Thoracic aorta (tissue), 2 donors: Measurements from ENCODE around the gene CHD2. TPM values are rescaled to one million over a fixed set of nuclear protein-coding genes. Genes with fewer than 3 reads are reported as not detected.

Experiments
- ATAC-seq: fragments of 150-250 bp; one replicate; pipeline ENCODE4 v1.8.0; 2017; ENCODE audit warnings: low read depth; ENCODE audit not compliant: insufficient number of reproducible peaks, low FRiP score
- DNase-seq: peaks from one replicate; pipeline ENCODE4 v3.0.0-alpha.2; 2020; ENCODE audit warnings: low spot score
- H3K27ac ChIP-seq, 2 donors: fragments of 200-600 bp; sonication (generic); 1 replicate in 1 of 2; 2 replicates in 1 of 2; pipeline ENCODE4 v1.5.1; 2016; ENCODE audit warnings: mild to moderate bottlenecking in 2 of 2, moderate library complexity in 2 of 2
- H3K27me3 ChIP-seq: fragments of 200-600 bp; sonication (generic); replicated peaks from 2 replicates; pipeline ENCODE4 v1.6.0; 2016; ENCODE audit warnings: mild to moderate bottlenecking; ENCODE audit not compliant: insufficient read depth
- H3K36me3 ChIP-seq: fragments of 200-600 bp; sonication (generic); one replicate; pipeline ENCODE4 v1.5.1; 2016
- H3K4me1 ChIP-seq, 2 donors: fragments of 200-600 bp; sonication (generic); 1 replicate in 1 of 2; 2 replicates in 1 of 2; pipeline versions ENCODE4 v1.5.1 to v1.6.0; 2016; ENCODE audit warnings: low read depth in 2 of 2, mild to moderate bottlenecking in 1 of 2; ENCODE audit not compliant: control insufficient read depth in 1 of 2
- H3K4me3 ChIP-seq: fragments of 200-600 bp; sonication (generic); 2 replicates; pipeline ENCODE4 v1.5.1; 2016; ENCODE audit warnings: mild to moderate bottlenecking
- H3K9me3 ChIP-seq: fragments of 200-600 bp; sonication (generic); 2 replicates; pipeline ENCODE4 v1.5.1; 2016
- total RNA-seq, 2 donors: library from RNA; depleted of rRNA; stranded (reverse); fragments of >200 nt; gene quantifications; one replicate each; pipeline versions ENCODE4 v1.1.0 to v1.2.3, GENCODE V29; 2016
- TF ChIP-seq, protein P1 (sequence below): fragments of 200-600 bp; sonication (generic); IDR thresholded peaks from one replicate; pipeline ENCODE4 v1.5.1; 2019; ENCODE audit warnings: antibody characterized with exemption

Gene CHD2
- total RNA-seq, 2 donors from 2014 or later: 143 to 148 TPM

DNA sequence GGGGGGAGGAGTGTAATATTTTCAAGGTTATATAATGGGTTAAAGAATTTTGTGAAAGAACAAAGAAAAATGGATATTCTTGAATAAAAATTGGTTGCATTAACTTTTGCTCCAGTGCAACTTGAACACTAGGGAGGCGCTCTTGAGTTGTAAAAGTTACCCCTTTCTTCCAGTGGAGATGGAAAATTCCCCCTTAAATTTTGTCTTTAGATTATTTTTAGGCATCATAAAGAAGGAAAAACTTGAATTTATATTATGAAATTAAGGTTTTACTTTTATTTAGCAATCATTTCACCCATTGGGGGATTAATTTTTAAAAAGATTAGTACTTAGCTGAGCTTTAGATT, 550 bp upstream of the CHD2 start:
- peak overlapping the region; percentile 81 for H3K4me3 ChIP-seq
- DNase-seq: no peak
- H3K4me1 ChIP-seq: peaks cover 27 to 67% of the 10 kb centered on the region in 2 donors
- no peaks in the 10 kb centered on the region for H3K27me3 ChIP-seq
- peak overlapping the region; percentile 98 for H3K27ac ChIP-seq
- TF ChIP-seq, protein P1, sequence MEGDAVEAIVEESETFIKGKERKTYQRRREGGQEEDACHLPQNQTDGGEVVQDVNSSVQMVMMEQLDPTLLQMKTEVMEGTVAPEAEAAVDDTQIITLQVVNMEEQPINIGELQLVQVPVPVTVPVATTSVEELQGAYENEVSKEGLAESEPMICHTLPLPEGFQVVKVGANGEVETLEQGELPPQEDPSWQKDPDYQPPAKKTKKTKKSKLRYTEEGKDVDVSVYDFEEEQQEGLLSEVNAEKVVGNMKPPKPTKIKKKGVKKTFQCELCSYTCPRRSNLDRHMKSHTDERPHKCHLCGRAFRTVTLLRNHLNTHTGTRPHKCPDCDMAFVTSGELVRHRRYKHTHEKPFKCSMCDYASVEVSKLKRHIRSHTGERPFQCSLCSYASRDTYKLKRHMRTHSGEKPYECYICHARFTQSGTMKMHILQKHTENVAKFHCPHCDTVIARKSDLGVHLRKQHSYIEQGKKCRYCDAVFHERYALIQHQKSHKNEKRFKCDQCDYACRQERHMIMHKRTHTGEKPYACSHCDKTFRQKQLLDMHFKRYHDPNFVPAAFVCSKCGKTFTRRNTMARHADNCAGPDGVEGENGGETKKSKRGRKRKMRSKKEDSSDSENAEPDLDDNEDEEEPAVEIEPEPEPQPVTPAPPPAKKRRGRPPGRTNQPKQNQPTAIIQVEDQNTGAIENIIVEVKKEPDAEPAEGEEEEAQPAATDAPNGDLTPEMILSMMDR: peak; percentile 19
- ATAC-seq: no peak
- H3K9me3 ChIP-seq: no peaks in the 10 kb centered on the region
- H3K36me3 ChIP-seq: peaks cover 11% of the 10 kb centered on the region

- DNase-seq: no peak
- Histone ChIP-seq H3K36me3 (peaks cover 8% of the 10 kb centered on the region), H3K9me3 (no peaks in the 10 kb centered on the region), H3K27me3 (no peaks in the 10 kb centered on the region), H3K4me3 (peak overlapping the region; percentile 81), H3K4me1 (peaks cover 26 to 65% of the 10 kb centered on the region in 2 donors), H3K27ac (peak overlapping the region; percentile 98)
- ATAC-seq: no peak
- TF ChIP-seq, protein P1: no peak
Measured at GRCh38 chr15:92900731-92901071, 577 bp downstream of the CHD2 start.

GRCh38 chr15:92901072-92901761, 1.1 kb downstream of the CHD2 start:
- no peak for ATAC-seq
- H3K9me3 ChIP-seq: no peaks in the 10 kb centered on the region
- H3K4me1 ChIP-seq: peaks cover 31 to 65% of the 10 kb centered on the region in 2 donors
- H3K27me3 ChIP-seq: no peaks in the 10 kb centered on the region
- TF ChIP-seq, protein P1: no peak
- peak overlapping the region; percentile 81 for H3K4me3 ChIP-seq
- H3K36me3 ChIP-seq: peaks cover 8% of the 10 kb centered on the region
- no peak for DNase-seq
- peak overlapping the region; percentile 98 for H3K27ac ChIP-seq

DNA sequence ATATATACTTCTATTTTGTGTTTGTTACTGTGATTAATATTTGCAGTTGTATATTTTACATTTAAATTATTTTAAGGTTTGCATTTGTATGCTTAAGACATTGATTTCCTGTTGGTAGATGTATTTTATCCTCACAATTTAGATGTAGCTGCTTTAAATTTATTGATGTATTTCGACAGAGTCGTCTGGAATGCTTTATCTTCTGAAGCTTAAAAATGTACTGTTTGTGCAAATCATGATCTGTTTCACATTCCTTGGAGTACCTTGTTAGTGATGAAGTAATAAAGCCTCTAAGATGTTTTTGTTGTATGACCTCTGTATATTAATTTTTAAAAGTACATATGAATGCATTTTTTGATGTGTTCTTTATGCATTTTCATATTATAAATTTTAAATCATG, 1.9 kb downstream of the CHD2 start:
- Histone ChIP-seq H3K4me1 (peaks cover 33 to 65% of the 10 kb centered on the region in 2 donors), H3K9me3 (no peaks in the 10 kb centered on the region), H3K36me3 (peaks cover 8% of the 10 kb centered on the region), H3K4me3 (peak overlapping the region; percentile 81), H3K27me3 (no peaks in the 10 kb centered on the region), H3K27ac (peak overlapping the region; percentile 98)
- DNase-seq (no peak), ATAC-seq (no peak)
- TF ChIP-seq, protein P1: no peak

GRCh38 chr15:92902737-92903593, 2.8 kb downstream of the CHD2 start:
- H3K4me1 ChIP-seq: peaks cover 32 to 65% of the 10 kb centered on the region in 2 donors
- TF ChIP-seq, protein P1: no peak
- H3K9me3 ChIP-seq: no peaks in the 10 kb centered on the region
- no peaks in the 10 kb centered on the region for H3K27me3 ChIP-seq
- ATAC-seq (no peak), DNase-seq (no peak)
- H3K4me3 ChIP-seq: peak overlapping the region; percentile 81
- H3K36me3 ChIP-seq: peaks cover 2% of the 10 kb centered on the region
- peak overlapping the region; percentile 91 to 98 for H3K27ac ChIP-seq
